Mesodermal cell (in vitro differentiated cells): ENCODE data around the gene KIAA1549.

Experiments
- H3K27ac ChIP-seq: 2 replicates; pipeline ENCODE4 v1.7.0; 2013; ENCODE audit warnings: mild to moderate bottlenecking, low read depth, low read length, moderate library complexity; ENCODE audit not compliant: severe bottlenecking
- H3K36me3 ChIP-seq: 2 replicates; pipeline ENCODE4 v1.7.1; 2013; ENCODE audit warnings: mild to moderate bottlenecking, low read length, moderate library complexity; ENCODE audit not compliant: control insufficient read depth, insufficient read depth
- H3K4me1 ChIP-seq: one replicate; pipeline ENCODE4 v1.7.1; 2013; ENCODE audit warnings: mild to moderate bottlenecking, low read length; ENCODE audit not compliant: insufficient read depth, control insufficient read depth, poor library complexity, severe bottlenecking
- H3K4me3 ChIP-seq: 2 replicates; pipeline ENCODE4 v1.7.0; 2013; ENCODE audit warnings: low read length, control low read depth, mild to moderate bottlenecking; ENCODE audit not compliant: insufficient read depth, poor library complexity, severe bottlenecking; ENCODE audit errors: extremely low read depth
- H3K9me3 ChIP-seq: 2 replicates; pipeline ENCODE4 v1.7.1; 2013; ENCODE audit warnings: mild to moderate bottlenecking, low read length, moderate library complexity; ENCODE audit not compliant: control insufficient read depth
- WGBS, 2 experiments: methylation state at CpG; one replicate each; pipeline ENCODE4 v1.1.5; 2013; ENCODE audit warnings: missing lambda C conversion rate in 2 of 2; ENCODE audit not compliant: insufficient coverage in 2 of 2; 5-methylcytosine and 5-hydroxymethylcytosine counted together

The KIAA1549 gene

GRCh38 chr7:138834583-138834982 lies 146.6 kb downstream of the KIAA1549 start:
- Histone ChIP-seq H3K4me1 (no peaks in the 10 kb centered on the region), H3K4me3 (no peak overlapping the region), H3K9me3 (no peaks in the 10 kb centered on the region), H3K36me3 (peaks cover 43% of the 10 kb centered on the region), H3K27ac (no peak overlapping the region)
- WGBS, 2 experiments, result 95 to 96% methylated on average over 6 to 7 of the region's 9 CpGs

- WGBS, 2 experiments, result 80% methylated on average over 4 to 5 of the region's 5 CpGs
- Histone ChIP-seq H3K9me3 (no peaks in the 10 kb centered on the region), H3K4me1 (no peaks in the 10 kb centered on the region), H3K4me3 (no peak overlapping the region), H3K27ac (no peak overlapping the region), H3K36me3 (peaks cover 39% of the 10 kb centered on the region)
Measured at GRCh38 chr7:138833596-138833995, 147.6 kb downstream of the KIAA1549 start.

GRCh38 chr7:138832966-138833365 lies 148.2 kb downstream of the KIAA1549 start:
- H3K4me3 ChIP-seq, result no peak overlapping the region
- no peaks in the 10 kb centered on the region for H3K9me3 ChIP-seq
- H3K27ac ChIP-seq, result no peak overlapping the region
- no peaks in the 10 kb centered on the region for H3K4me1 ChIP-seq
- H3K36me3 ChIP-seq, result peaks cover 33% of the 10 kb centered on the region
- 97 to 98% methylated on average over 7 to 8 of the region's 10 CpGs for WGBS, 2 experiments

GRCh38 chr7:138829335-138829734 lies 151.9 kb downstream of the KIAA1549 start:
- 82 to 89% methylated on average over 8 of the region's 11 CpGs for WGBS, 2 experiments
- Histone ChIP-seq H3K27ac (no peak overlapping the region), H3K4me3 (no peak overlapping the region), H3K36me3 (peaks cover under 1% of the 10 kb centered on the region), H3K4me1 (no peaks in the 10 kb centered on the region), H3K9me3 (peaks cover 5% of the 10 kb centered on the region)

- Histone ChIP-seq H3K4me1 (no peaks in the 10 kb centered on the region), H3K4me3 (no peak overlapping the region), H3K27ac (no peak overlapping the region), H3K36me3 (no peaks in the 10 kb centered on the region), H3K9me3 (peaks cover 5% of the 10 kb centered on the region)
- no CpG with 5 or more reads among the region's 2 CpGs for WGBS, 2 experiments
Measured at GRCh38 chr7:138828302-138828701, 152.9 kb downstream of the KIAA1549 start.

GRCh38 chr7:138825049-138825721 lies 156.0 kb downstream of the KIAA1549 start:
- no peaks in the 10 kb centered on the region for H3K4me1 ChIP-seq
- H3K27ac ChIP-seq, result no peak overlapping the region
- no peaks in the 10 kb centered on the region for H3K36me3 ChIP-seq
- no peak overlapping the region for H3K4me3 ChIP-seq
- H3K9me3 ChIP-seq, result peaks cover 5% of the 10 kb centered on the region
- 90 to 93% methylated on average over 8 of the region's 11 CpGs for WGBS, 2 experiments

GRCh38 chr7:138822867-138823535 lies 158.2 kb downstream of the KIAA1549 start:
- H3K36me3 ChIP-seq, result no peaks in the 10 kb centered on the region
- WGBS, 2 experiments, result 88 to 91% methylated on average over 1 to 6 of the region's 11 CpGs
- peaks cover 5% of the 10 kb centered on the region for H3K9me3 ChIP-seq
- no peaks in the 10 kb centered on the region for H3K4me1 ChIP-seq
- H3K4me3 ChIP-seq, result no peak overlapping the region
- H3K27ac ChIP-seq, result no peak overlapping the region

GRCh38 chr7:138821912-138822311 lies 159.3 kb downstream of the KIAA1549 start:
- 85 to 91% methylated on average over 5 to 7 of the region's 7 CpGs for WGBS, 2 experiments
- H3K36me3 ChIP-seq, result no peaks in the 10 kb centered on the region
- H3K4me3 ChIP-seq, result no peak overlapping the region
- peaks cover 5% of the 10 kb centered on the region for H3K9me3 ChIP-seq
- no peaks in the 10 kb centered on the region for H3K4me1 ChIP-seq
- no peak overlapping the region for H3K27ac ChIP-seq

GRCh38 chr7:138819625-138820024 lies 161.6 kb downstream of the KIAA1549 start:
- WGBS, 2 experiments, result 93 to 95% methylated on average over 2 to 3 of the region's 3 CpGs
- Histone ChIP-seq H3K9me3 (no peaks in the 10 kb centered on the region), H3K4me3 (no peak overlapping the region), H3K27ac (no peak overlapping the region), H3K36me3 (no peaks in the 10 kb centered on the region), H3K4me1 (no peaks in the 10 kb centered on the region)

- no peak overlapping the region for H3K4me3 ChIP-seq
- H3K27ac ChIP-seq, result no peak overlapping the region
- no peaks in the 10 kb centered on the region for H3K36me3 ChIP-seq
- 80 to 82% methylated on average over 1 of the region's 1 CpG for WGBS, 2 experiments
- no peaks in the 10 kb centered on the region for H3K4me1 ChIP-seq
- no peaks in the 10 kb centered on the region for H3K9me3 ChIP-seq
Measured at GRCh38 chr7:138816650-138817049, 164.5 kb downstream of the KIAA1549 start.

- H3K27ac ChIP-seq, result no peak overlapping the region
- no peaks in the 10 kb centered on the region for H3K9me3 ChIP-seq
- H3K4me1 ChIP-seq, result no peaks in the 10 kb centered on the region
- WGBS, 2 experiments, result no CpG with 5 or more reads among the region's 1 CpG
- H3K4me3 ChIP-seq, result no peak overlapping the region
- no peaks in the 10 kb centered on the region for H3K36me3 ChIP-seq
Measured at GRCh38 chr7:138814816-138815332, 166.3 kb downstream of the KIAA1549 start.
